WTC11 (cell line): ENCODE results near the gene REXO2.

ENCODE experiments used
- CTCF ChIP-seq: fragments of 200-600 bp; IDR thresholded peaks from 2 replicates; pipeline ENCODE4 v1.8.0; 2022; ENCODE audit warnings: antibody characterized with exemption
- SMAD3 ChIP-seq: sonication (generic); formaldehyde crosslinking; IDR thresholded peaks from 2 replicates; pipeline ENCODE4 v1.8.0; 2022; ENCODE audit warnings: missing genetic modification reagents, mild to moderate bottlenecking, borderline replicate concordance
- ZNF121 ChIP-seq: sonication (generic); formaldehyde crosslinking; IDR thresholded peaks from 2 replicates; pipeline ENCODE4 v1.8.0; 2023; ENCODE audit warnings: missing genetic modification reagents
- ZNF281 ChIP-seq: sonication (generic); formaldehyde crosslinking; IDR thresholded peaks from 2 replicates; pipeline ENCODE4 v1.8.0; 2023; ENCODE audit warnings: mild to moderate bottlenecking, missing genetic modification reagents

GRCh38 chr11:114441921-114442320 is 2.7 kb downstream of the REXO2 start:
- TF ChIP-seq SMAD3 (CRISPR knock-in tag) = no peak
- no peak for TF ChIP-seq ZNF121 (CRISPR knock-in tag)
- no peak for TF ChIP-seq ZNF281
- TF ChIP-seq CTCF = no peak
